Activated T-cell treated with anti-CD3 and anti-CD28 coated beads, Interleukin-2, amount 50 U/mL, for 72 hours (primary cell): ENCODE results near the gene GOLGA3. TPM values are rescaled to one million over a fixed set of nuclear protein-coding genes. Genes with fewer than 3 reads are reported as not detected.
"Not testable (repeated sequence)": the region's sequence is repeated elsewhere in the genome, so short reads cannot be mapped to it uniquely, and the experiment has no call there.

Experiments used
- ATAC-seq, 2 donors: fragments of 150-1000 bp; cut with Tn5 transposase; replicated peaks in 1 of 2; 2 replicates each; pipeline ENCODE4 v1.10.0; 2021; ENCODE audit warnings: moderate library complexity in 2 of 2, mild to moderate bottlenecking in 1 of 2
- DNase-seq, 2 donors: peaks; one replicate each; pipeline ENCODE4 v3.0.0; 2021 to 2022; ENCODE audit warnings: mixed read lengths in 1 of 2
- H3K27ac Mint-ChIP-seq: one replicate; pipeline ENCODE4 v1.8.0; 2022; ENCODE audit warnings: mild to moderate bottlenecking, moderate library complexity, mixed read lengths
- H3K27me3 Mint-ChIP-seq: one replicate; pipeline ENCODE4 v1.8.0; 2022; ENCODE audit warnings: low read depth, mixed read lengths
- H3K36me3 Mint-ChIP-seq, 2 donors: one replicate each; pipeline ENCODE4 v1.8.0; 2022; ENCODE audit warnings: mixed read lengths in 2 of 2, mild to moderate bottlenecking in 1 of 2; ENCODE audit not compliant: insufficient read depth in 2 of 2
- H3K4me1 Mint-ChIP-seq: one replicate; pipeline ENCODE4 v1.8.0; 2022; ENCODE audit warnings: low read depth, mixed read lengths
- H3K4me3 Mint-ChIP-seq, 2 donors: one replicate each; pipeline ENCODE4 v1.8.0; 2022; ENCODE audit warnings: mild to moderate bottlenecking in 2 of 2, mixed read lengths in 2 of 2, moderate library complexity in 2 of 2
- H3K9me3 Mint-ChIP-seq, 2 donors: one replicate each; pipeline ENCODE4 v1.8.0; 2022; ENCODE audit warnings: mixed read lengths in 2 of 2
- total RNA-seq, 2 donors: library from RNA; stranded (reverse); gene quantifications; one replicate each; pipeline ENCODE4 v1.2.3, GENCODE V29; 2022

The GOLGA3 gene
- total RNA-seq, 2 donors from 2014 or later: 58.2 to 60.4 TPM

DNA sequence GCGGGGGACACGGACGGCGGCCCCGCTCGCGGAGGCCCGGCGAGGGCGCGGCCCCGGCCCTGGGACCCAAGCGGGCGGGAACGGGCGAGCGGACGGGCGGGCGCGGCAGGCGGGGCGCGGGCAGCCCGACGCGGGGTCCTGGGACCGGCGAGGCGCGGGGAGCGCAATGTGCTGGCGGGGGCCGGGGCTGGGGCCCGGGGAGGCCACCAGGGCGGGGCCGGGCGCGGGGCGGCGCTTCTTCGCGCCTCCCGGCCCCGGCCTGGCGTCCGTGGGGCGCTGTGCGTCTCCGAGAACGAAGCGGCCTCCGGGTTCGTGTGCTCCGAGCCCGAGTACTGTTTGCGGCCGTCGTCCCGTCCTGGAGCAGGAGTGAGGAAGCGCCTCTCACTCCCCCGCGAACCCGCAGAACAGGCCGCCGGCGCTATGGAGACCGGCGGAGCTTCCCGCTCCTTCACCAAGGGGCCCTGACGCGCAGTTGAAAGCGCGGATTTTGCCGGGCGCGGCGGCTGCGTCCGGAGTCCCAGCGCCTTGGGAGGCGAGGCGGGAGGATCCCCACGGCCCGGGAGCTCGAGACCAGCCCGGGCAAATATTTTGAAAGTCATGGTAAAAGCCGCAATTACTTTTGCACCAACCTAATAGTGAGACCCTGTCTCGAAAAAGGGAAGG is 66.6 kb downstream of the GOLGA3 start:
- H3K27ac Mint-ChIP-seq: peak overlapping the region; percentile 19
- H3K4me1 Mint-ChIP-seq: peaks cover 47% of the 10 kb centered on the region

DNA sequence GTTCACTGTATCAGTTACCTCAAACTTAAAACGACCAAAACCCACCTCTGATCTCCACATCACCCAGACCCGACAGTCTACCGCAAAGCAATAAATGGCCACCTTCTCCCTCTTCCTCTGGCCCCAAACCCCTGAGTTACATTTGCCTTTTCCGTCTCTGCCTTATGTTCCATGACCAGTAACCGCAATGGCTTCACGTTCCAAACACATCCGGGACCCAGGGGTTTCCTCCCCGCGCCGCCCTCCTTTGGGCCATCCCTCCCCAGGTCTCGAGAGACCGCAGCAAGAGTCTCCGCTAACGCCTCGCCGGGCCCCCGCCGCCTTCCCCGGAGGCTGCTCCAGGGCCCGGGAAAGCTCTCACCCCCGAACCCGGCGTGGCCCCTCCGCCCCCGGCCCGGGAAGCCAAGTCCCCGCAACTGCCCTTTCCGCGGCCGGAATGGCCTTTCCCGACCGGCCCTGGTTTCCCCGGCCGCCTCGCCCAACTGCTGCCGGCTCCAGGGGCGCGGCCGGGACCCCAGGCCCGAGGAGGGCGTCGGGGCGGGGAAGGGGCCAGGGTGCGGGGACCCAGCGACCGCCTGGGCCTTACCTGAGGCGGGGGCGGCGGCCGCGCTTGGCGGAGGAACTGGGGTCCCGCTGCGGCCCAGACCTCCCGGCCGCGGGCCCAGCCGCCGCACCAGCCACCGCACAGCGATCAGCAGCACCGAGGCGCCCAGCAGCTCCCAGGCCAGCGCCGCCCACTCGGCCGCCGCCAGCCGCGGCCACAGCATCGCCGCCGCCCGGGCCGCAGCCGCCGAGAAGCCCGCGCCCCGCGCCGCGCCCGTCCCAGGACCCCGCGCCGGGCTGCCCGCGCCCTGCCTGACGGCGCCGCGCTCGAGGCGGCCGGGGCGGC is 67.4 kb downstream of the GOLGA3 start, which contains the start of gene ANKLE2:
Gene ANKLE2, minus strand, starts transcription at position 801 of the 889 bp plus-strand sequence. Its CDS starts 34 bp downstream, at position 767.
- H3K27ac Mint-ChIP-seq: peak within 1 kb of the TSS; percentile 99
- H3K27me3 Mint-ChIP-seq: no peaks in the 10 kb centered on the region
- H3K4me3 Mint-ChIP-seq: peak within 1 kb of the TSS; percentile 94 to 99
- no peaks in the 10 kb centered on the region for H3K9me3 Mint-ChIP-seq
- H3K4me1 Mint-ChIP-seq: peaks cover 50% of the 10 kb centered on the region
- DNase-seq: peak; percentile 80 to 85
- peak; percentile 54 to 60 for ATAC-seq
- H3K36me3 Mint-ChIP-seq: peaks cover 11 to 26% of the 10 kb centered on the region in 2 donors

More for the DNA sequence above, 66.6 kb downstream of the GOLGA3 start:
- Mint-ChIP-seq H3K36me3 (peaks cover 9 to 22% of the 10 kb centered on the region in 2 donors), H3K4me3 (peak overlapping the region; percentile 65 to 75), H3K27me3 (no peaks in the 10 kb centered on the region), H3K9me3 (no peaks in the 10 kb centered on the region)
- DNase-seq (peak; percentile 90 to 93), ATAC-seq (peak; percentile 81 to 83)

DNA sequence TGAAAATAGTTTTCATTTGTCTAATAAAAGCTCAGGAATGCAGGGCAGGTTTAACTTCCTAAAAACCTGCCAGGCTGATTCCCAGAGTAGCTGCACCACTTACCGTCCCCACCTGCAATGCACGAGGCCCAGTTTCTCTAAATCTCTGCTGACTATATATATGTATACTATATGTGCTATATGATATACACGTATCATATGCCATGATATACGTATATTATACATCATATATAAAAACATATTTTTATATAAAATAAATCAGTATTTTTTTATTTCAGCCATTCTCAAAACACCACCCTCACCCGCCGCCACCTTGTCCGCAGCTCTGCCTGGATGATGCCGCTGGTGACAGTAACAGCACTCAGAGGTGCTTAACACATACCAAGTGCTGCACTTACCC is 69.3 kb downstream of the GOLGA3 start:
- no peaks in the 10 kb centered on the region for H3K27me3 Mint-ChIP-seq
- peak overlapping the region; percentile 94 to 99 for H3K4me3 Mint-ChIP-seq
- DNase-seq: no peak
- peaks cover 45% of the 10 kb centered on the region for H3K4me1 Mint-ChIP-seq
- ATAC-seq: no peak
- H3K36me3 Mint-ChIP-seq: peaks cover 15 to 35% of the 10 kb centered on the region in 2 donors
- no peaks in the 10 kb centered on the region for H3K9me3 Mint-ChIP-seq
- no peak overlapping the region for H3K27ac Mint-ChIP-seq

GRCh38 chr12:132758825-132759224 is 69.8 kb downstream of the GOLGA3 start:
- H3K9me3 Mint-ChIP-seq, H3K27me3 Mint-ChIP-seq, ATAC-seq, DNase-seq, H3K4me3 Mint-ChIP-seq, H3K27ac Mint-ChIP-seq: not testable (repeated sequence)
- H3K4me1 Mint-ChIP-seq: peaks cover 45% of the 10 kb centered on the region
- H3K36me3 Mint-ChIP-seq: peaks cover 15 to 35% of the 10 kb centered on the region in 2 donors

DNA sequence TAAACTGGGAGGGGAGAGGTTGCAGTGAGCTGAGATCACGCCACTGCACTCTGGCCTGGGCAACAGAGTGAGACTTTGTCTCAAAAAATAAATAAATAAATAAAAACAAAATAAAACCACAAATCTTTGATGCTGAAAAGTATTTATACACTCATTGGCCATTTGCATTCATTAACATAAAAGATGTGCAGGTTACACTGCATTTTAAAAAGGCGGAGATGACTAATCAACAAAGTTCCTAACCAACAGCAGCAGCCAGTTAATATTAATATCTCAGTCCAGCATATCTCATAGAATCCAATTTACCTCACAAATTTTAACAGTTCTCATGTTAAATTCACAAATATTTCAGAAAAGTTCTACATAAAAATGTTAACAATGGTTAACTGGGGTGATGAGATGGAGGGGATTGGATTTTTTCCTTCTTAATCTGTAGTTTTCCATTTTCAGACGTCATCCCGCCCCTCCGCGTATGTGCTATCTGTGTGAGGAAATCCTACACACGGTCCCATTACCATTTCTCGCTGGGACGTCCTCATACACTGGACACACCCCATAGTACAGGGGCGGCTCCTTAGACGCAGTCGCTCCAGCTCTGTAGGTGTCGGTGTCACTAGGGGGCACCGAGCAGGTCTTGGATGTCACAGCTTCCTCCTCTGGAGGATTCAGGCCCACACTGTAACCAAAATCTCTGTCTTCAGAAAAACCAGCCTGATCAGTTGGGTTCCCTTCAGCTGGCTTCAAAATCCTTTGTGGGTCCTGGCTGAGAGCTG is 74.3 kb downstream of the GOLGA3 start:
- H3K27ac Mint-ChIP-seq: no peak overlapping the region
- H3K4me3 Mint-ChIP-seq: no peak overlapping the region
- no peaks in the 10 kb centered on the region for H3K9me3 Mint-ChIP-seq
- H3K27me3 Mint-ChIP-seq: no peaks in the 10 kb centered on the region
- DNase-seq: no peak
- H3K4me1 Mint-ChIP-seq: peaks cover 18% of the 10 kb centered on the region
- peaks cover 9 to 36% of the 10 kb centered on the region in 2 donors for H3K36me3 Mint-ChIP-seq
- ATAC-seq: no peak

- H3K36me3 Mint-ChIP-seq: peaks cover 9 to 36% of the 10 kb centered on the region in 2 donors
- peaks cover 15% of the 10 kb centered on the region for H3K4me1 Mint-ChIP-seq
- not testable (repeated sequence) for H3K27ac Mint-ChIP-seq, H3K4me3 Mint-ChIP-seq, ATAC-seq, H3K9me3 Mint-ChIP-seq, DNase-seq, H3K27me3 Mint-ChIP-seq
These were observed 75.0 kb downstream of the GOLGA3 start for GRCh38 chr12:132753670-132754069.

GRCh38 chr12:132748319-132748718 is 80.3 kb downstream of the GOLGA3 start:
- H3K4me1 Mint-ChIP-seq: no peaks in the 10 kb centered on the region
- H3K27ac Mint-ChIP-seq: no peak overlapping the region
- H3K9me3 Mint-ChIP-seq: no peaks in the 10 kb centered on the region

GRCh38 chr12:132747896-132748295 is 80.8 kb downstream of the GOLGA3 start:
- Mint-ChIP-seq H3K36me3 (peaks cover 15 to 53% of the 10 kb centered on the region in 2 donors), H3K4me3 (no peak overlapping the region), H3K9me3 (no peaks in the 10 kb centered on the region), H3K27ac (no peak overlapping the region), H3K4me1 (no peaks in the 10 kb centered on the region), H3K27me3 (no peaks in the 10 kb centered on the region)
- no peak for ATAC-seq
- DNase-seq: no peak

More at GRCh38 chr12:132748319-132748718, 80.3 kb downstream of the GOLGA3 start:
- Mint-ChIP-seq H3K36me3 (peaks cover 15 to 52% of the 10 kb centered on the region in 2 donors), H3K4me3 (no peak overlapping the region), H3K27me3 (no peaks in the 10 kb centered on the region)
- DNase-seq (no peak), ATAC-seq (no peak)

DNA sequence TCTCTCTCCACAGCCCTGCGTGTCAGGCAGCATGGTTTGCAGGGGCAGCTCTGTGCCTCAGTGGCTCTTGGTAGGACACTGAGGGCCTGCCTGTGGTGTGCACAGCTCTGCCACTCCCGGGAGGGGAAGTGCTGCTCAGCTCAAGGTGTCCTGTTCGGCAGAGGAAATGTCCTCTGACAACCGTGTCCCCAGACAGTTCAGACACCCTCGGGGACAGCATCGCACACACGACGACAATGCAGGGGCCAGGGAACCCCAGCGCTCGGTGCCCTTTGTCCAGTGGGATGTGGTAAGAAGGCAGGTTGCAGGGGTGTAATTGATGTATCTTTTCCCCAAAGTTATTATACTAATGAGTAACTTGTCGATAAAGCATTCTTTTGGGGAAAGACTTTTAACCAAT is 81.3 kb downstream of the GOLGA3 start:
- Mint-ChIP-seq H3K4me3 (no peak overlapping the region), H3K27ac (no peak overlapping the region), H3K4me1 (no peaks in the 10 kb centered on the region), H3K27me3 (no peaks in the 10 kb centered on the region), H3K9me3 (peaks cover 0 to 3% of the 10 kb centered on the region in 2 donors), H3K36me3 (peaks cover 20 to 55% of the 10 kb centered on the region in 2 donors)
- DNase-seq (no peak), ATAC-seq (no peak)

GRCh38 chr12:132746613-132747012 is 82.1 kb downstream of the GOLGA3 start:
- no peak for DNase-seq
- no peak for ATAC-seq
- Mint-ChIP-seq H3K36me3 (peaks cover 19 to 62% of the 10 kb centered on the region in 2 donors), H3K4me3 (no peak overlapping the region), H3K4me1 (no peaks in the 10 kb centered on the region), H3K27ac (no peak overlapping the region), H3K27me3 (no peaks in the 10 kb centered on the region), H3K9me3 (peaks cover 0 to 3% of the 10 kb centered on the region in 2 donors)

GRCh38 chr12:132743831-132744230 is 84.8 kb downstream of the GOLGA3 start:
- DNase-seq (no peak), ATAC-seq (no peak)
- peak overlapping the region; percentile 17 for H3K27ac Mint-ChIP-seq
- H3K4me1 Mint-ChIP-seq: no peaks in the 10 kb centered on the region
- H3K36me3 Mint-ChIP-seq: peaks cover 30 to 76% of the 10 kb centered on the region in 2 donors
- no peaks in the 10 kb centered on the region for H3K27me3 Mint-ChIP-seq
- peaks cover 0 to 3% of the 10 kb centered on the region in 2 donors for H3K9me3 Mint-ChIP-seq
- H3K4me3 Mint-ChIP-seq: no peak overlapping the region

DNA sequence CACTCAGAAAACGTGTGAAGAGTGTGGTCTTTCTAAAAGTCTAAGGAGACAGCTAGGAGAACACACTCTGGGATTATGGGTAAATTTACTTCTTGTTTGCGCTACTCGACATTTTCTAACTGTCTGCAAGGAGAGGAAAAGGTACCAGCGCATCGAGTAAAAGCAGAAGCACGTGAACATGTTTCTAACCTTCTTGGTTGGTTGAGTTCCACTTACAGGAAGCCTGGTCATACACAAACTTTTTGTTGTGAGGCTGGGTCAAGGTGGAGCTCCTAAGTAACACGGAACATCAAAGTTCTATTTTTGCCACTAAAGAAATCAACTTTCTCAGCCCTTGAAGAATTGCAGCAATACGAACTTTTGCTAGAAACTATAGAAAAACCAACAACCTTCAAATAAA is 87.0 kb downstream of the GOLGA3 start:
- no peaks in the 10 kb centered on the region for H3K4me1 Mint-ChIP-seq
- ATAC-seq: no peak
- DNase-seq: no peak
- peaks cover 30 to 72% of the 10 kb centered on the region in 2 donors for H3K36me3 Mint-ChIP-seq
- H3K9me3 Mint-ChIP-seq: peaks cover 0 to 3% of the 10 kb centered on the region in 2 donors
- no peaks in the 10 kb centered on the region for H3K27me3 Mint-ChIP-seq
- H3K4me3 Mint-ChIP-seq: no peak overlapping the region
- peak overlapping the region; percentile 14 for H3K27ac Mint-ChIP-seq
